Naive B cell (primary cell): Measurements from ENCODE around the gene TRIM50. TPM values are rescaled to one million over a fixed set of nuclear protein-coding genes. Genes with fewer than 3 reads are reported as not detected.
A peak's percentile ranks its signal among the peaks of the same experiment; 100 is the strongest.
"Not testable (repeated sequence)": the region's sequence is repeated elsewhere in the genome, so short reads cannot be mapped to it uniquely, and the experiment has no call there.

Experiments
- ATAC-seq, 2 donors: fragments of 150-1000 bp; cut with Tn5 transposase; 2 replicates each; pipeline ENCODE4 v1.10.0; 2021; ENCODE audit warnings: low read depth in 2 of 2, mild to moderate bottlenecking in 2 of 2, moderate library complexity in 2 of 2
- DNase-seq: peaks from one replicate; pipeline ENCODE4 v3.0.0; 2022
- H3K27ac Mint-ChIP-seq, 6 donors: one replicate each; pipeline ENCODE4 v1.8.0; 2020 to 2022; ENCODE audit warnings: mild to moderate bottlenecking in 6 of 6, mixed read lengths in 6 of 6, moderate library complexity in 5 of 6, inconsistent platforms in 2 of 6
- H3K27me3 Mint-ChIP-seq, 3 donors: one replicate each; pipeline ENCODE4 v1.8.0; 2021 to 2022; ENCODE audit warnings: mixed read lengths in 3 of 3, mild to moderate bottlenecking in 1 of 3
- H3K36me3 Mint-ChIP-seq, 2 donors: one replicate each; pipeline ENCODE4 v1.8.0; 2020 to 2022; ENCODE audit warnings: mixed read lengths in 2 of 2, inconsistent platforms in 1 of 2, mild to moderate bottlenecking in 1 of 2
- H3K4me1 Mint-ChIP-seq, 3 donors: one replicate each; pipeline ENCODE4 v1.8.0; 2020 to 2022; ENCODE audit warnings: mixed read lengths in 3 of 3, inconsistent platforms in 1 of 3, mild to moderate bottlenecking in 1 of 3, moderate library complexity in 1 of 3
- H3K4me3 Mint-ChIP-seq, 8 donors: one replicate each; pipeline ENCODE4 v1.8.0; 2020 to 2022; ENCODE audit warnings: mild to moderate bottlenecking in 8 of 8, mixed read lengths in 8 of 8, moderate library complexity in 8 of 8, inconsistent platforms in 2 of 8
- H3K9me3 Mint-ChIP-seq, 7 donors: one replicate each; pipeline ENCODE4 v1.8.0; 2020 to 2022; ENCODE audit warnings: mixed read lengths in 7 of 7, mild to moderate bottlenecking in 5 of 7, inconsistent platforms in 2 of 7, moderate library complexity in 1 of 7
- polyA plus RNA-seq, 6 donors: library from polyadenylated mRNA; unstranded; fragments of 300-500 nt; fragmentation: Illumina TruSeq; gene quantifications; one replicate each; pipeline ENCODE4 v1.2.3, GENCODE V29; 2021; ENCODE audit warnings: low read depth in 6 of 6

The TRIM50 gene
- polyA plus RNA-seq, 6 donors from 2014 or later, result 0.13 TPM; not detected in 5

- peaks cover 0 to 5% (median 2%) of the 10 kb centered on the region in 3 donors for H3K4me1 Mint-ChIP-seq
- peaks cover 8 to 19% (median 16%) of the 10 kb centered on the region in 3 donors for H3K27me3 Mint-ChIP-seq
- ATAC-seq (no peak), DNase-seq (no peak)
- no peak overlapping the region for H3K4me3 Mint-ChIP-seq
- H3K27ac Mint-ChIP-seq, result no peak overlapping the region
- H3K9me3 Mint-ChIP-seq, result no peaks in the 10 kb centered on the region
- no peaks in the 10 kb centered on the region for H3K36me3 Mint-ChIP-seq
These were observed 15.9 kb upstream of the TRIM50 start for GRCh38 chr7:73343671-73344380.

GRCh38 chr7:73342645-73343044 lies 14.8 kb upstream of the TRIM50 start:
- Mint-ChIP-seq H3K4me3 (no peak overlapping the region), H3K4me1 (peaks cover 0 to 5% (median 0%) of the 10 kb centered on the region in 3 donors), H3K36me3 (no peaks in the 10 kb centered on the region), H3K27me3 (peaks cover 0 to 19% (median 8%) of the 10 kb centered on the region in 3 donors), H3K27ac (peak overlapping the region in 1 of 6 donors; percentile 57), H3K9me3 (no peaks in the 10 kb centered on the region)
- DNase-seq (no peak), ATAC-seq (no peak)

GRCh38 chr7:73341877-73342276 lies 14.0 kb upstream of the TRIM50 start:
- peaks cover 0 to 19% (median 8%) of the 10 kb centered on the region in 3 donors for H3K27me3 Mint-ChIP-seq
- no peaks in the 10 kb centered on the region for H3K9me3 Mint-ChIP-seq
- no peak overlapping the region for H3K27ac Mint-ChIP-seq
- peaks cover 0 to 5% (median 0%) of the 10 kb centered on the region in 3 donors for H3K4me1 Mint-ChIP-seq
- no peaks in the 10 kb centered on the region for H3K36me3 Mint-ChIP-seq
- ATAC-seq (no peak), DNase-seq (no peak)
- H3K4me3 Mint-ChIP-seq, result no peak overlapping the region

- Mint-ChIP-seq H3K27me3 (peaks cover 0 to 14% (median 0%) of the 10 kb centered on the region in 3 donors), H3K9me3 (no peaks in the 10 kb centered on the region), H3K36me3 (no peaks in the 10 kb centered on the region), H3K27ac (no peak overlapping the region), H3K4me1 (peaks cover 0 to under 1% (median 0%) of the 10 kb centered on the region in 3 donors), H3K4me3 (no peak overlapping the region)
- DNase-seq (no peak), ATAC-seq (no peak)
These were observed 12.6 kb upstream of the TRIM50 start for GRCh38 chr7:73340514-73340913.

GRCh38 chr7:73338321-73338720 lies 10.4 kb upstream of the TRIM50 start:
- DNase-seq (no peak), ATAC-seq (no peak)
- H3K9me3 Mint-ChIP-seq, result no peaks in the 10 kb centered on the region

GRCh38 chr7:73332447-73332846 lies 4.6 kb upstream of the TRIM50 start:
- no peaks in the 10 kb centered on the region for H3K36me3 Mint-ChIP-seq
- ATAC-seq (no peak), DNase-seq (no peak)
- no peak overlapping the region for H3K4me3 Mint-ChIP-seq
- peaks cover 0 to 2% (median 0%) of the 10 kb centered on the region in 7 donors for H3K9me3 Mint-ChIP-seq
- no peaks in the 10 kb centered on the region for H3K27me3 Mint-ChIP-seq
- H3K27ac Mint-ChIP-seq, result peak overlapping the region in 1 of 6 donors; percentile 60
- H3K4me1 Mint-ChIP-seq, result peaks cover 0 to 1% (median 0%) of the 10 kb centered on the region in 3 donors

More at GRCh38 chr7:73338321-73338720, 10.4 kb upstream of the TRIM50 start:
- Mint-ChIP-seq H3K4me3 (no peak overlapping the region), H3K27ac (no peak overlapping the region), H3K4me1 (no peaks in the 10 kb centered on the region), H3K27me3 (peaks cover 0 to 5% (median 0%) of the 10 kb centered on the region in 3 donors), H3K36me3 (no peaks in the 10 kb centered on the region)

- H3K27ac Mint-ChIP-seq, result no peak overlapping the region
These were observed 2.9 kb upstream of the TRIM50 start for GRCh38 chr7:73330772-73331171.

GRCh38 chr7:73329861-73330581 lies 2.1 kb upstream of the TRIM50 start:
- Mint-ChIP-seq H3K27ac (peak overlapping the region in 2 of 6 donors; percentile 37 to 47), H3K9me3 (peaks cover 0 to 2% (median 0%) of the 10 kb centered on the region in 7 donors), H3K4me3 (no peak overlapping the region), H3K4me1 (peaks cover 0 to 7% (median 0%) of the 10 kb centered on the region in 3 donors), H3K36me3 (no peaks in the 10 kb centered on the region), H3K27me3 (no peaks in the 10 kb centered on the region)
- DNase-seq (no peak), ATAC-seq (no peak)

More at GRCh38 chr7:73330772-73331171, 2.9 kb upstream of the TRIM50 start:
- Mint-ChIP-seq H3K9me3 (peaks cover 0 to 2% (median 0%) of the 10 kb centered on the region in 7 donors), H3K4me3 (no peak overlapping the region), H3K4me1 (peaks cover 0 to 7% (median 0%) of the 10 kb centered on the region in 3 donors), H3K27me3 (no peaks in the 10 kb centered on the region), H3K36me3 (no peaks in the 10 kb centered on the region)
- DNase-seq (no peak), ATAC-seq (no peak)

- Mint-ChIP-seq H3K4me3 (no peak overlapping the region), H3K27me3 (no peaks in the 10 kb centered on the region), H3K27ac (no peak overlapping the region), H3K4me1 (peaks cover 8 to 20% (median 11%) of the 10 kb centered on the region in 3 donors), H3K9me3 (peaks cover 0 to 2% (median 0%) of the 10 kb centered on the region in 7 donors), H3K36me3 (no peaks in the 10 kb centered on the region)
- DNase-seq, result no peak
- no peak for ATAC-seq
These were observed 814 bp upstream of the TRIM50 start for GRCh38 chr7:73328696-73329095.

- not testable (repeated sequence) for H3K36me3 Mint-ChIP-seq, DNase-seq, H3K27me3 Mint-ChIP-seq, H3K9me3 Mint-ChIP-seq
- ATAC-seq, result peak in 1 of 2 donors; percentile 40
- Mint-ChIP-seq H3K4me1 (peaks cover 15 to 30% (median 19%) of the 10 kb centered on the region in 3 donors), H3K4me3 (peak overlapping the region in 1 of 8 donors; percentile 53), H3K27ac (peak overlapping the region in 1 of 6 donors; percentile 21)
These were observed 433 bp downstream of the TRIM50 start for GRCh38 chr7:73327449-73327848.

- ATAC-seq, H3K36me3 Mint-ChIP-seq, H3K9me3 Mint-ChIP-seq, H3K27me3 Mint-ChIP-seq, DNase-seq: not testable (repeated sequence)
- Mint-ChIP-seq H3K27ac (peak overlapping the region in 2 of 6 donors; percentile 56 to 66), H3K4me3 (peak overlapping the region in 3 of 8 donors; percentile 28 to 69 (median 66)), H3K4me1 (peaks cover 15 to 32% (median 19%) of the 10 kb centered on the region in 3 donors)
These were observed 2.5 kb downstream of the TRIM50 start for GRCh38 chr7:73325424-73325823.

GRCh38 chr7:73324081-73324845 lies 3.6 kb downstream of the TRIM50 start:
- not testable (repeated sequence) for H3K9me3 Mint-ChIP-seq, H3K36me3 Mint-ChIP-seq, H3K27me3 Mint-ChIP-seq
- Mint-ChIP-seq H3K4me1 (peaks cover 15 to 32% (median 19%) of the 10 kb centered on the region in 3 donors), H3K4me3 (peak overlapping the region; percentile 64 to 91 (median 82)), H3K27ac (peak overlapping the region in 4 of 6 donors; percentile 33 to 97 (median 74))
- DNase-seq (peak; percentile 26), ATAC-seq (peak; percentile 79)
